Ovary (tissue), 3 donors: ENCODE results near the gene KDM6A.

Source experiments
- CTCF ChIP-seq, 3 donors: fragments of 450-650 bp in 2 of 3; fragments of 200-600 bp in 1 of 3; IDR thresholded peaks; one replicate each; pipeline versions ENCODE4 v1.5.1 to v1.8.0; 2016 to 2022; ENCODE audit warnings: antibody characterized with exemption in 3 of 3, mild to moderate bottlenecking in 1 of 3
- EP300 ChIP-seq: sonication (generic); formaldehyde crosslinking; IDR thresholded peaks from one replicate; pipeline ENCODE4 v1.6.1; 2017; ENCODE audit warnings: antibody characterized with exemption
- POLR2A ChIP-seq: fragments of 450-650 bp; IDR thresholded peaks from one replicate; pipeline ENCODE4 v1.6.1; 2017; ENCODE audit warnings: antibody characterized with exemption, mild to moderate bottlenecking, moderate library complexity
- donor health status: DM: no; HTN: no; CAD: no.

GRCh38 chrX:45134775-45135174 lies 261.8 kb downstream of the KDM6A start:
- TF ChIP-seq POLR2A (no peak), CTCF (IDR thresholded peaks at IDR 0.05) (no peak), EP300 (no peak)
